CD4-positive, alpha-beta memory T cell (primary cell): ENCODE measurements around the gene NOS1. TPM values are rescaled to one million over a fixed set of nuclear protein-coding genes. Genes with fewer than 3 reads are reported as not detected.
"Not testable (repeated sequence)": the region's sequence is repeated elsewhere in the genome, so short reads cannot be mapped to it uniquely, and the experiment has no call there.

Experiments
- CTCF ChIA-PET: fragments of 350-600 bp; sonication (Branson Sonifier 250); formaldehyde crosslinking; loops from one replicate; lab custom pipeline; 2021; ENCODE audit warnings: inconsistent platforms; ENCODE audit not compliant: partially characterized antibody; lab: Charles Lee
- POLR2A ChIA-PET: fragments of 350-600 bp; sonication (Branson Sonifier 250); formaldehyde crosslinking; loops from one replicate; lab custom pipeline; 2021; ENCODE audit not compliant: partially characterized antibody; lab: Charles Lee
- DNase-seq, 5 donors: peaks; one replicate each; pipeline versions ENCODE4 v3.0.0 to v3.0.0-alpha.2; 2020 to 2022; ENCODE audit warnings: mixed read lengths in 1 of 5
- H3K27ac ChIP-seq: one replicate; pipeline ENCODE4 v1.7.0; 2013; ENCODE audit warnings: low read depth, low read length
- H3K27me3 ChIP-seq: 2 replicates; pipeline ENCODE4 v1.7.0; 2013; ENCODE audit warnings: mild to moderate bottlenecking, low read length, moderate library complexity; ENCODE audit not compliant: insufficient read depth
- H3K36me3 ChIP-seq: 2 replicates; pipeline ENCODE4 v1.7.0; 2013; ENCODE audit warnings: mild to moderate bottlenecking, low read length, moderate library complexity; ENCODE audit not compliant: insufficient read depth
- H3K4me1 ChIP-seq: 2 replicates; pipeline ENCODE4 v1.7.0; 2013; ENCODE audit warnings: mild to moderate bottlenecking, low read length, moderate library complexity; ENCODE audit not compliant: insufficient read depth
- H3K4me3 ChIP-seq, 2 donors: one replicate each; pipeline ENCODE4 v1.7.0; 2013; ENCODE audit warnings: low read length in 2 of 2, mild to moderate bottlenecking in 1 of 2
- H3K9me3 ChIP-seq, 2 donors: one replicate each; pipeline ENCODE4 v1.7.0; 2013; ENCODE audit warnings: low read length in 2 of 2, control low read depth in 1 of 2; ENCODE audit not compliant: control insufficient read depth in 1 of 2
- H3K27ac Mint-ChIP-seq, 7 donors: one replicate each; pipeline ENCODE4 v1.8.0; 2020 to 2021; ENCODE audit warnings: mixed read lengths in 7 of 7, mild to moderate bottlenecking in 6 of 7, inconsistent platforms in 3 of 7, moderate library complexity in 3 of 7
- H3K27me3 Mint-ChIP-seq, 2 donors: one replicate each; pipeline ENCODE4 v1.8.0; 2020 to 2021; ENCODE audit warnings: mixed read lengths in 2 of 2
- H3K36me3 Mint-ChIP-seq, 2 donors: one replicate each; pipeline ENCODE4 v1.8.0; 2020 to 2021; ENCODE audit warnings: mixed read lengths in 2 of 2, inconsistent platforms in 1 of 2, mild to moderate bottlenecking in 1 of 2
- H3K4me1 Mint-ChIP-seq, 4 donors: one replicate each; pipeline ENCODE4 v1.8.0; 2020 to 2021; ENCODE audit warnings: mixed read lengths in 4 of 4, mild to moderate bottlenecking in 1 of 4
- H3K4me3 Mint-ChIP-seq, 8 donors: one replicate each; pipeline ENCODE4 v1.8.0; 2020 to 2021; ENCODE audit warnings: mixed read lengths in 8 of 8, mild to moderate bottlenecking in 7 of 8, moderate library complexity in 6 of 8, inconsistent platforms in 3 of 8
- H3K9me3 Mint-ChIP-seq, 8 donors: one replicate each; pipeline ENCODE4 v1.8.0; 2020 to 2021; ENCODE audit warnings: mixed read lengths in 8 of 8, mild to moderate bottlenecking in 5 of 8, inconsistent platforms in 3 of 8, moderate library complexity in 1 of 8
- intact Hi-C: fragments of 100-400 bp; cut with micrococcal nuclease; formaldehyde crosslinking; loops from one replicate; pipeline ENCODE4 v1.15.1; 2023
- polyA plus RNA-seq, 2 donors: library from polyadenylated mRNA; unstranded; fragments of 300-500 nt; fragmentation: Illumina TruSeq; gene quantifications; one replicate each; pipeline ENCODE4 v1.2.3, GENCODE V29; 2021
- total RNA-seq, 2 experiments: library from RNA; stranded (reverse); gene quantifications; one replicate each; pipeline ENCODE4 v1.2.3, GENCODE V29; 2021

NOS1 gene
- total and polyA plus RNA-seq, 4 experiments from 2014 or later: not detected

- H3K27me3 Mint-ChIP-seq, H3K27ac Mint-ChIP-seq, H3K9me3 ChIP-seq, H3K9me3 Mint-ChIP-seq, H3K27me3 ChIP-seq, CTCF ChIA-PET, POLR2A ChIA-PET, H3K27ac ChIP-seq, H3K4me3 Mint-ChIP-seq, H3K4me3 ChIP-seq, DNase-seq, H3K36me3 ChIP-seq: not testable (repeated sequence)
- H3K4me1 Mint-ChIP-seq: peaks cover 15 to 40% (median 23%) of the 10 kb centered on the region in 4 donors
- intact Hi-C loops: loop anchor here (5.0 kb wide), 1 partner anchor 1185 kb away; the partner anchor contains the start of gene SUDS3
- H3K36me3 Mint-ChIP-seq: peaks cover under 1 to 12% of the 10 kb centered on the region in 2 donors
- peaks cover 23% of the 10 kb centered on the region for H3K4me1 ChIP-seq
Observed at GRCh38 chr12:117192581-117192980, 168.8 kb downstream of the NOS1 start.

- peaks cover 26% of the 10 kb centered on the region for H3K4me1 ChIP-seq
- DNase-seq: no peak
- no peaks in the 10 kb centered on the region for H3K9me3 ChIP-seq
- Mint-ChIP-seq H3K9me3 (peaks cover 0 to 3% (median 0%) of the 10 kb centered on the region in 8 donors), H3K27ac (peak overlapping the region in 3 of 7 donors; percentile 2 to 89 (median 23)), H3K4me1 (peaks cover 19 to 44% (median 27%) of the 10 kb centered on the region in 4 donors), H3K4me3 (peak overlapping the region in 7 of 8 donors; percentile 6 to 70 (median 39)), H3K27me3 (peaks cover 2 to 5% of the 10 kb centered on the region in 2 donors), H3K36me3 (peaks cover 4 to 15% of the 10 kb centered on the region in 2 donors)
- no peak overlapping the region for H3K27ac ChIP-seq
- CTCF ChIA-PET: no interaction called here
- no peaks in the 10 kb centered on the region for H3K27me3 ChIP-seq
- intact Hi-C loops: loop anchor here (5.0 kb wide), 1 partner anchor 1185 kb away; the partner anchor contains the start of gene SUDS3
- POLR2A ChIA-PET: no interaction called here
- no peak overlapping the region for H3K4me3 ChIP-seq
- H3K36me3 ChIP-seq: no peaks in the 10 kb centered on the region
Observed at GRCh38 chr12:117192057-117192456, 169.4 kb downstream of the NOS1 start.

GRCh38 chr12:117190210-117190781 is 171.1 kb downstream of the NOS1 start, which contains the start of gene FBXO21:
Gene FBXO21, minus strand, starts transcription at chr12:117190470. Its CDS starts 14 bp downstream, at chr12:117190456.
- Mint-ChIP-seq H3K4me3 (peak within 1 kb of the TSS; percentile 94 to 99 (median 96)), H3K4me1 (peaks cover 19 to 50% (median 29%) of the 10 kb centered on the region in 4 donors), H3K27ac (peak within 1 kb of the TSS; percentile 89 to 97 (median 95)), H3K9me3 (peaks cover 0 to 3% (median 0%) of the 10 kb centered on the region in 8 donors), H3K36me3 (peaks cover 10 to 26% of the 10 kb centered on the region in 2 donors), H3K27me3 (no peaks in the 10 kb centered on the region)
- intact Hi-C loops: loop anchor here (1.0 to 5.0 kb wide), 3 partner anchors 371 to 1187 kb away; partner anchors contain the start of genes RNFT2, SPRING1 and SUDS3
- H3K27ac ChIP-seq: peak within 1 kb of the TSS; percentile 67
- H3K4me3 ChIP-seq: peak within 1 kb of the TSS; percentile 66 to 81
- CTCF ChIA-PET: no interaction called here
- peak; percentile 92 to 96 (median 93) for DNase-seq
- no peaks in the 10 kb centered on the region for H3K27me3 ChIP-seq
- no peaks in the 10 kb centered on the region for H3K9me3 ChIP-seq
- H3K4me1 ChIP-seq: peaks cover 26% of the 10 kb centered on the region
- no peaks in the 10 kb centered on the region for H3K36me3 ChIP-seq
- POLR2A ChIA-PET: interaction anchor here (1.2 kb wide), 1 partner anchor 452 kb away, joined by 3 read pairs; the partner anchor contains the start of genes RNFT2 and SPRING1

- Histone ChIP-seq H3K4me1 (peaks cover 26% of the 10 kb centered on the region), H3K27ac (peak overlapping the region; percentile 67), H3K9me3 (no peaks in the 10 kb centered on the region), H3K27me3 (no peaks in the 10 kb centered on the region), H3K36me3 (peaks cover 3% of the 10 kb centered on the region), H3K4me3 (peak overlapping the region; percentile 66 to 81)
- DNase-seq: peak in 2 of 5 donors; percentile 43 to 55
- POLR2A ChIA-PET: interaction anchor here (1.2 kb wide), 1 partner anchor 452 kb away, joined by 3 read pairs; the partner anchor contains the start of genes RNFT2 and SPRING1
- Mint-ChIP-seq H3K4me1 (peaks cover 20 to 53% (median 31%) of the 10 kb centered on the region in 4 donors), H3K9me3 (peaks cover 0 to 3% (median 0%) of the 10 kb centered on the region in 8 donors), H3K4me3 (peak overlapping the region; percentile 94 to 99 (median 96)), H3K36me3 (peaks cover 15 to 31% of the 10 kb centered on the region in 2 donors), H3K27me3 (no peaks in the 10 kb centered on the region), H3K27ac (peak overlapping the region; percentile 89 to 97 (median 95))
- intact Hi-C loops: loop anchor here (1.0 to 5.0 kb wide), 3 partner anchors 370 to 1188 kb away; partner anchors contain the start of genes RNFT2, SPRING1 and SUDS3
- CTCF ChIA-PET: no interaction called here
Observed at GRCh38 chr12:117189725-117190209, 171.7 kb downstream of the NOS1 start.

- Histone ChIP-seq H3K27ac (peak overlapping the region; percentile 67), H3K9me3 (no peaks in the 10 kb centered on the region), H3K36me3 (peaks cover 8% of the 10 kb centered on the region), H3K4me3 (peak overlapping the region; percentile 66 to 81), H3K27me3 (no peaks in the 10 kb centered on the region), H3K4me1 (peaks cover 26% of the 10 kb centered on the region)
- peak overlapping the region; percentile 94 to 99 (median 96) for H3K4me3 Mint-ChIP-seq
- DNase-seq: no peak
- peaks cover 0 to 3% (median 0%) of the 10 kb centered on the region in 8 donors for H3K9me3 Mint-ChIP-seq
- no peaks in the 10 kb centered on the region for H3K27me3 Mint-ChIP-seq
- H3K36me3 Mint-ChIP-seq: peaks cover 19 to 35% of the 10 kb centered on the region in 2 donors
- POLR2A ChIA-PET: interaction anchor here (1.2 kb wide), 1 partner anchor 451 kb away, joined by 3 read pairs; the partner anchor contains the start of genes RNFT2 and SPRING1
- peak overlapping the region; percentile 89 to 97 (median 95) for H3K27ac Mint-ChIP-seq
- peaks cover 20 to 54% (median 31%) of the 10 kb centered on the region in 4 donors for H3K4me1 Mint-ChIP-seq
- CTCF ChIA-PET: no interaction called here
- intact Hi-C loops: no loop called here
Observed at GRCh38 chr12:117188961-117189724, 172.3 kb downstream of the NOS1 start.

- no peaks in the 10 kb centered on the region for H3K27me3 Mint-ChIP-seq
- H3K27me3 ChIP-seq: no peaks in the 10 kb centered on the region
- H3K4me3 ChIP-seq: no peak overlapping the region
- H3K9me3 ChIP-seq: no peaks in the 10 kb centered on the region
- peaks cover 17% of the 10 kb centered on the region for H3K36me3 ChIP-seq
- H3K27ac ChIP-seq: no peak overlapping the region
- ChIA-PET POLR2A (no interaction called here), CTCF (interaction anchor here (1.1 kb wide), 1 partner anchor 17 kb away, joined by 3 read pairs; no protein-coding TSS in a partner anchor)
- H3K9me3 Mint-ChIP-seq: no peaks in the 10 kb centered on the region
- peak overlapping the region; percentile 64 to 97 (median 96) for H3K4me3 Mint-ChIP-seq
- peaks cover 26% of the 10 kb centered on the region for H3K4me1 ChIP-seq
- no peak for DNase-seq
- H3K27ac Mint-ChIP-seq: peak overlapping the region in 4 of 7 donors; percentile 15 to 89 (median 48)
- intact Hi-C loops: no loop called here
- H3K4me1 Mint-ChIP-seq: peaks cover 20 to 54% (median 31%) of the 10 kb centered on the region in 4 donors
- H3K36me3 Mint-ChIP-seq: peaks cover 26 to 42% of the 10 kb centered on the region in 2 donors
Observed at GRCh38 chr12:117188121-117188665, 173.2 kb downstream of the NOS1 start.
